HepG2 (cell line): ENCODE data around the gene FAM210A. TPM values are rescaled to one million over a fixed set of nuclear protein-coding genes. Genes with fewer than 3 reads are reported as not detected.
A peak's percentile ranks its signal among the peaks of the same experiment; 100 is the strongest.

ENCODE experiments used
- AHR ChIP-seq: IDR thresholded peaks from 2 replicates; pipeline ENCODE4 v1.6.1; 2018; ENCODE audit warnings: missing genetic modification reagents, missing compliant biosample characterization
- BRCA1 ChIP-seq: sonication (generic); formaldehyde crosslinking; IDR thresholded peaks from 2 replicates; pipeline ENCODE4 v1.4.0; 2020; ENCODE audit warnings: missing genetic modification reagents
- FOXA1 ChIP-seq, 2 experiments: fragments of 450-650 bp in 1 of 2; sonication (generic) in 1 of 2; formaldehyde crosslinking in 1 of 2; IDR thresholded peaks; 2 replicates each; pipeline versions ENCODE4 v1.4.0 to v1.6.1; 2016 to 2020; ENCODE audit warnings: missing genetic modification reagents in 1 of 2
- KIAA2018 ChIP-seq: sonication (generic); formaldehyde crosslinking; IDR thresholded peaks from 2 replicates; pipeline ENCODE4 v1.5.0; 2020; ENCODE audit warnings: mild to moderate bottlenecking, missing genetic modification reagents, borderline replicate concordance
- MEF2D ChIP-seq: sonication (generic); formaldehyde crosslinking; IDR thresholded peaks from 2 replicates; pipeline ENCODE4 v1.5.1; 2020; ENCODE audit warnings: mild to moderate bottlenecking, missing genetic modification reagents
- MIER2 ChIP-seq: IDR thresholded peaks from 2 replicates; pipeline ENCODE4 v1.6.1; 2016; ENCODE audit warnings: missing biosample characterization, missing genetic modification reagents
- NFIC ChIP-seq: IDR thresholded peaks from 2 replicates; pipeline ENCODE4 v1.6.1; 2012; ENCODE audit warnings: mild to moderate bottlenecking, low read length, inconsistent platforms
- PRPF4 ChIP-seq: fragments of 200-400 bp; formaldehyde crosslinking; IDR thresholded peaks from 2 replicates; pipeline ENCODE4 v1.6.1; 2016; ENCODE audit warnings: low read length, low read depth; ENCODE audit not compliant: poor library complexity, severe bottlenecking
- SMAD1 ChIP-seq: sonication (generic); formaldehyde crosslinking; IDR thresholded peaks from 2 replicates; pipeline ENCODE4 v1.4.0; 2020; ENCODE audit warnings: missing genetic modification reagents, low read depth, mild to moderate bottlenecking, borderline replicate concordance
- TOPORS ChIP-seq: sonication (generic); formaldehyde crosslinking; IDR thresholded peaks from 2 replicates; pipeline ENCODE4 v1.8.0; 2023; ENCODE audit warnings: mild to moderate bottlenecking, missing genetic modification reagents
- TRIM24 ChIP-seq: sonication (generic); formaldehyde crosslinking; IDR thresholded peaks from 2 replicates; pipeline ENCODE4 v1.8.0; 2022; ENCODE audit warnings: mild to moderate bottlenecking, missing genetic modification reagents
- ZBTB7A ChIP-seq: sonication (generic); formaldehyde crosslinking; IDR thresholded peaks from 2 replicates; pipeline ENCODE4 v1.8.0; 2022; ENCODE audit warnings: mild to moderate bottlenecking, missing genetic modification reagents
- ZKSCAN1 ChIP-seq: fragments of 150-350 bp; IDR thresholded peaks from 2 replicates; pipeline ENCODE4 v1.6.1; 2014; ENCODE audit warnings: low read length
- ZKSCAN8 ChIP-seq: IDR thresholded peaks from 2 replicates; pipeline ENCODE4 v1.6.1; 2016; ENCODE audit warnings: borderline replicate concordance, missing genetic modification reagents, missing compliant biosample characterization
- ZNF280D ChIP-seq: sonication (generic); formaldehyde crosslinking; IDR thresholded peaks from 2 replicates; pipeline ENCODE4 v1.5.1; 2020; ENCODE audit warnings: mild to moderate bottlenecking, missing genetic modification reagents
- ZNF446 ChIP-seq: sonication (generic); formaldehyde crosslinking; IDR thresholded peaks from 2 replicates; pipeline ENCODE4 v1.5.0; 2020; ENCODE audit warnings: mild to moderate bottlenecking, missing genetic modification reagents
- ZNF629 ChIP-seq: sonication (generic); formaldehyde crosslinking; conservative IDR thresholded peaks from 2 replicates; pipeline ENCODE4 v1.5.0; 2020; ENCODE audit warnings: missing genetic modification reagents
- ZNF691 ChIP-seq: sonication (generic); formaldehyde crosslinking; IDR thresholded peaks from 2 replicates; pipeline ENCODE4 v1.4.0; 2020; ENCODE audit warnings: missing genetic modification reagents, low read depth, mild to moderate bottlenecking, borderline replicate concordance
- polyA plus RNA-seq, 8 experiments: library from polyadenylated mRNA; depleted of rRNA in 3 of 8; stranded (reverse) in 7 of 8; unstranded in 1 of 8; fragments of >200 nt; fragmentation: Illumina TruSeq in 4 of 8; extraction: Trizol in 4 of 8; gene quantifications; 2 replicates each; pipeline versions ENCODE4 v1.2.1 to v1.2.3, GENCODE V29; 2011 to 2016; ENCODE audit warnings: low read depth in 4 of 8, missing spikeins in 1 of 8, mixed read lengths in 1 of 8; ENCODE audit not compliant: insufficient read depth in 1 of 8
- total RNA-seq, 5 experiments: library from RNA; depleted of rRNA; stranded (reverse); fragments of >200 nt; fragmentation: Illumina TruSeq; extraction: Trizol; gene quantifications; 2 replicates each; pipeline ENCODE4 v1.2.3, GENCODE V29; 2016; ENCODE audit warnings: low read depth in 1 of 5

The FAM210A gene
- total and polyA plus RNA-seq, 2 of the 13 experiments (the other 11 are each of a cell fraction or from before 2014, with no cell fraction given): 33.2 to 37.5 TPM

- TF ChIP-seq ZBTB7A: peak; percentile 98
- TF ChIP-seq PRPF4: no peak
- peak; percentile 95 for TF ChIP-seq SMAD1
- no peak for TF ChIP-seq FOXA1 (IDR thresholded peaks at IDR 0.05)
- no peak for TF ChIP-seq FOXA1 (CRISPR knock-in tag; IDR thresholded peaks at IDR 0.05)
- no peak for TF ChIP-seq AHR (CRISPR knock-in tag)
- no peak for TF ChIP-seq ZKSCAN1
- TF ChIP-seq ZNF280D (CRISPR knock-in tag): peak; percentile 54
- TF ChIP-seq BRCA1 (CRISPR knock-in tag): 0 out of 2 replicates have a peak, but pooled peaks have one; percentile 87
- TF ChIP-seq TOPORS (CRISPR knock-in tag): peak; percentile 80
- TF ChIP-seq TRIM24 (CRISPR knock-in tag): no peak
- TF ChIP-seq ZNF446 (CRISPR knock-in tag): no peak; the same call in 1 of the 2 replicates
- no peak for TF ChIP-seq KIAA2018 (CRISPR knock-in tag)
- TF ChIP-seq ZKSCAN8: peak; percentile 67; the same call in 1 of the 2 replicates
- TF ChIP-seq MIER2 (CRISPR knock-in tag): no peak
- TF ChIP-seq ZNF629: no peak
- TF ChIP-seq ZNF691 (CRISPR knock-in tag): no peak; the same call in 1 of the 2 replicates
- peak; percentile 66; the same call in 1 of the 2 replicates for TF ChIP-seq MEF2D (CRISPR knock-in tag)
- TF ChIP-seq NFIC: no peak
These were observed at the start of gene FAM210A, which contains the start of gene RNMT (continued) for GRCh38 chr18:13726232-13726971.
